SK-N-SH (cell line): ENCODE results near the gene C17orf67. TPM values are rescaled to one million over a fixed set of nuclear protein-coding genes. Genes with fewer than 3 reads are reported as not detected.

Experiments
- CTCF ChIA-PET: fragments of 300-600, 350-600 bp; formaldehyde crosslinking; extraction: SDS; loops from one replicate; lab custom pipeline; 2021; lab: Yijun Ruan, JAX
- POLR2A ChIA-PET: fragments of 350-600 bp; sonication (Branson Sonifier 250); formaldehyde crosslinking; extraction: SDS; loops from one replicate; lab custom pipeline; 2020; ENCODE audit warnings: antibody characterized with exemption, inconsistent platforms; lab: Yijun Ruan, JAX
- DNase-seq: peaks from one replicate; pipeline ENCODE4 v3.0.0; 2012
- H2AFZ ChIP-seq: fragments of 200-600 bp; sonication (generic); 2 replicates; pipeline ENCODE4 v1.8.1; 2016; ENCODE audit warnings: antibody characterized with exemption, mild to moderate bottlenecking, low read depth
- H3F3A ChIP-seq: fragments of 200-600 bp; sonication (generic); replicated peaks from 2 replicates; pipeline ENCODE3; 2016; ENCODE audit warnings: antibody characterized with exemption, mild to moderate bottlenecking; ENCODE audit not compliant: insufficient read depth
- H3K27ac ChIP-seq, 2 experiments: fragments of 200-500 bp in 1 of 2; fragments of 200-600 bp in 1 of 2; sonication (Bioruptor generic) in 1 of 2; sonication (generic), shearing (Covaris generic) in 1 of 2; 2 replicates each; pipeline versions ENCODE4 v1.5.1 to v1.6.1; 2014 to 2016; ENCODE audit warnings: low read depth in 2 of 2, inconsistent platforms in 1 of 2, low read length in 1 of 2, mild to moderate bottlenecking in 1 of 2, mixed read lengths in 1 of 2
- H3K27me3 ChIP-seq: fragments of 200-600 bp; sonication (generic), shearing (Covaris generic); 2 replicates; pipeline ENCODE4 v1.6.1; 2016; ENCODE audit warnings: mixed run types; ENCODE audit not compliant: insufficient read depth
- H3K36me3 ChIP-seq, 2 experiments: fragments of 200-500 bp in 1 of 2; fragments of 200-600 bp in 1 of 2; sonication (Bioruptor generic) in 1 of 2; sonication (generic) in 1 of 2; replicated peaks in 1 of 2; 2 replicates each; pipeline versions ENCODE3 to v1.5.1; 2014 to 2016; ENCODE audit warnings: low read length in 1 of 2, mild to moderate bottlenecking in 1 of 2; ENCODE audit not compliant: insufficient read depth in 2 of 2, control insufficient read depth in 1 of 2
- H3K4me1 ChIP-seq, 2 experiments: fragments of 200-500 bp in 1 of 2; fragments of 200-600 bp in 1 of 2; sonication (Bioruptor generic) in 1 of 2; sonication (generic), shearing (Covaris generic) in 1 of 2; 2 replicates each; pipeline versions ENCODE4 v1.5.1 to v1.6.1; 2014 to 2016; ENCODE audit warnings: low read depth in 1 of 2, low read length in 1 of 2, mixed run types in 1 of 2; ENCODE audit not compliant: insufficient read depth in 2 of 2, control insufficient read depth in 1 of 2
- H3K4me2 ChIP-seq: fragments of 200-600 bp; sonication (generic), shearing (Covaris generic); 2 replicates; pipeline ENCODE4 v1.6.1; 2017; ENCODE audit warnings: mixed run types
- H3K4me3 ChIP-seq, 2 experiments: fragments of 200-500 bp in 1 of 2; fragments of 200-600 bp in 1 of 2; sonication (Bioruptor generic) in 1 of 2; sonication (generic), shearing (Covaris generic) in 1 of 2; 2 replicates each; pipeline versions ENCODE4 v1.5.1 to v1.8.1; 2014 to 2016; ENCODE audit warnings: low read depth in 2 of 2, inconsistent platforms in 1 of 2, low read length in 1 of 2, mild to moderate bottlenecking in 1 of 2, mixed read lengths in 1 of 2, moderate library complexity in 1 of 2
- H3K79me2 ChIP-seq: fragments of 200-600 bp; sonication (generic); 2 replicates; pipeline ENCODE4 v1.8.1; 2017; ENCODE audit warnings: mild to moderate bottlenecking; ENCODE audit not compliant: insufficient read depth
- H3K9ac ChIP-seq: fragments of 200-600 bp; sonication (generic); 2 replicates; pipeline ENCODE4 v1.6.1; 2017; ENCODE audit warnings: mixed run types
- H3K9me2 ChIP-seq: fragments of 200-600 bp; sonication (generic); 2 replicates; pipeline ENCODE4 v1.6.1; 2017; ENCODE audit warnings: mixed run types
- H3K9me3 ChIP-seq: fragments of 200-600 bp; sonication (generic); 2 replicates; pipeline ENCODE4 v1.6.1; 2017; ENCODE audit warnings: mixed run types, mild to moderate bottlenecking, moderate library complexity
- H4K20me1 ChIP-seq: fragments of 200-600 bp; sonication (generic); 2 replicates; pipeline ENCODE4 v1.6.1; 2017; ENCODE audit warnings: mild to moderate bottlenecking, mixed run types; ENCODE audit not compliant: insufficient read depth
- ELF1 ChIP-seq: IDR thresholded peaks from 2 replicates; pipeline ENCODE4 v1.4.0; 2012
- FOXM1 ChIP-seq: IDR thresholded peaks from 2 replicates; pipeline ENCODE4 v1.4.0; 2012; ENCODE audit warnings: low read depth, mild to moderate bottlenecking
- JUND ChIP-seq: IDR thresholded peaks from 2 replicates; pipeline ENCODE4 v1.4.0; 2012
- MAX ChIP-seq: IDR thresholded peaks from 2 replicates; pipeline ENCODE4 v1.4.0; 2012; ENCODE audit warnings: low read depth
- NFIC ChIP-seq: IDR thresholded peaks from 2 replicates; pipeline ENCODE4 v1.4.0; 2012; ENCODE audit warnings: borderline replicate concordance
- NRF1 ChIP-seq: IDR thresholded peaks from 2 replicates; pipeline ENCODE4 v1.6.1; 2012; ENCODE audit warnings: low read depth, mild to moderate bottlenecking, low read length
- RCOR1 ChIP-seq: fragments of 150-350 bp; IDR thresholded peaks from 2 replicates; pipeline ENCODE4 v1.6.1; 2017; ENCODE audit warnings: antibody characterized with exemption, low read length
- WGBS: methylation state at CpG from one replicate; pipeline ENCODE4 v1.1.6; 2017; ENCODE audit warnings: low lambda C conversion rate; 5-methylcytosine and 5-hydroxymethylcytosine counted together
- polyA plus RNA-seq, 3 experiments: library from polyadenylated mRNA; depleted of rRNA; stranded (reverse); fragments of >200 nt; gene quantifications; 2 replicates each; pipeline ENCODE4 v1.2.3, GENCODE V29; 2012
- TF ChIP-seq, protein P1 (sequence below): fragments of 150-350 bp; IDR thresholded peaks from 2 replicates; pipeline ENCODE4 v1.6.1; 2017; ENCODE audit warnings: antibody characterized with exemption, low read length, low read depth, borderline replicate concordance
- TF ChIP-seq, protein P2 (sequence below): IDR thresholded peaks from 2 replicates; pipeline ENCODE4 v1.4.0; 2012; ENCODE audit warnings: low read depth, borderline replicate concordance
- TF ChIP-seq, protein P3 (sequence below): IDR thresholded peaks from 2 replicates; pipeline ENCODE4 v1.4.0; 2012; ENCODE audit warnings: low read depth, borderline replicate concordance

C17orf67 gene
- polyA plus RNA-seq, 1 of the 3 experiments (the other 2 are of a cell fraction): 1.7 TPM

- Histone ChIP-seq H3K4me2 (no peak overlapping the region), H3K36me3 (no peaks in the 10 kb centered on the region), H4K20me1 (no peaks in the 10 kb centered on the region), H3K9ac (no peak overlapping the region), H3K4me3 (no peak overlapping the region), H3F3A (no peaks in the 10 kb centered on the region), H3K9me2 (no peaks in the 10 kb centered on the region), H3K27ac (no peak overlapping the region), H3K27me3 (no peaks in the 10 kb centered on the region), H3K79me2 (no peaks in the 10 kb centered on the region), H3K4me1 (no peaks in the 10 kb centered on the region), H3K9me3 (no peaks in the 10 kb centered on the region), H2AFZ (no peak overlapping the region)
- 47% methylated on average over 3 of the region's 3 CpGs for WGBS
- CTCF ChIA-PET: interaction anchor here (1.3 to 2.4 kb wide), 4 partner anchors 11 to 25 kb away, joined by 3 to 14 read pairs (median 10); no protein-coding TSS in a partner anchor
- no peak for TF ChIP-seq NRF1
- POLR2A ChIA-PET: no interaction called here
- no peak for DNase-seq
These were observed 39.8 kb downstream of the C17orf67 start for GRCh38 chr17:56793957-56794356.

DNA sequence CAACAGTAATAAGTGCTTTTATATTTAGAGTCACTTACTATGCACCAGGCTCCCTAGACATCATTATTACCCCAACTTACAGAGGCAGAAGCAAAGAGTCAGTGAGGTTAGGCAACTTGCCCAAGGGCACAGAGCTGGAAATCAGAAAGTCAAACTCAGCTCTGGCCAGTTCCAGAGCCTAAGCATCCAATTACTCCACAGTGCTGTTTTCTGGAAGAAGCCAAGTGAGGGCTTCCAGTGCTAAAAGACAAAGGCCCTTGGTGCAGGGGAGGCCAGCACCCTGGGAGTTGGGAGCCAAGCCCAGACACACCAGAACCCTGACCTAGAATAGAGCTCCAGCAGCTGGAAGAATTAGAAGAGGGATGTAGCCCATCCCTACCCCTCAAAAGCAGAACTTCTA, 40.2 kb downstream of the C17orf67 start:
- no peaks in the 10 kb centered on the region for H4K20me1 ChIP-seq
- no peak overlapping the region for H3K9ac ChIP-seq
- POLR2A ChIA-PET: no interaction called here
- TF ChIP-seq, protein P1, sequence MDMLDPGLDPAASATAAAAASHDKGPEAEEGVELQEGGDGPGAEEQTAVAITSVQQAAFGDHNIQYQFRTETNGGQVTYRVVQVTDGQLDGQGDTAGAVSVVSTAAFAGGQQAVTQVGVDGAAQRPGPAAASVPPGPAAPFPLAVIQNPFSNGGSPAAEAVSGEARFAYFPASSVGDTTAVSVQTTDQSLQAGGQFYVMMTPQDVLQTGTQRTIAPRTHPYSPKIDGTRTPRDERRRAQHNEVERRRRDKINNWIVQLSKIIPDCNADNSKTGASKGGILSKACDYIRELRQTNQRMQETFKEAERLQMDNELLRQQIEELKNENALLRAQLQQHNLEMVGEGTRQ: no peak
- TF ChIP-seq JUND (no peak), RCOR1 (no peak), ELF1 (no peak), NFIC (no peak), FOXM1 (no peak), MAX (no peak)
- TF ChIP-seq, protein P2, sequence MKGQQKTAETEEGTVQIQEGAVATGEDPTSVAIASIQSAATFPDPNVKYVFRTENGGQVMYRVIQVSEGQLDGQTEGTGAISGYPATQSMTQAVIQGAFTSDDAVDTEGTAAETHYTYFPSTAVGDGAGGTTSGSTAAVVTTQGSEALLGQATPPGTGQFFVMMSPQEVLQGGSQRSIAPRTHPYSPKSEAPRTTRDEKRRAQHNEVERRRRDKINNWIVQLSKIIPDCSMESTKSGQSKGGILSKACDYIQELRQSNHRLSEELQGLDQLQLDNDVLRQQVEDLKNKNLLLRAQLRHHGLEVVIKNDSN: no peak
- TF ChIP-seq, protein P3, sequence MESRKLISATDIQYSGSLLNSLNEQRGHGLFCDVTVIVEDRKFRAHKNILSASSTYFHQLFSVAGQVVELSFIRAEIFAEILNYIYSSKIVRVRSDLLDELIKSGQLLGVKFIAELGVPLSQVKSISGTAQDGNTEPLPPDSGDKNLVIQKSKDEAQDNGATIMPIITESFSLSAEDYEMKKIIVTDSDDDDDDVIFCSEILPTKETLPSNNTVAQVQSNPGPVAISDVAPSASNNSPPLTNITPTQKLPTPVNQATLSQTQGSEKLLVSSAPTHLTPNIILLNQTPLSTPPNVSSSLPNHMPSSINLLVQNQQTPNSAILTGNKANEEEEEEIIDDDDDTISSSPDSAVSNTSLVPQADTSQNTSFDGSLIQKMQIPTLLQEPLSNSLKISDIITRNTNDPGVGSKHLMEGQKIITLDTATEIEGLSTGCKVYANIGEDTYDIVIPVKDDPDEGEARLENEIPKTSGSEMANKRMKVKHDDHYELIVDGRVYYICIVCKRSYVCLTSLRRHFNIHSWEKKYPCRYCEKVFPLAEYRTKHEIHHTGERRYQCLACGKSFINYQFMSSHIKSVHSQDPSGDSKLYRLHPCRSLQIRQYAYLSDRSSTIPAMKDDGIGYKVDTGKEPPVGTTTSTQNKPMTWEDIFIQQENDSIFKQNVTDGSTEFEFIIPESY: no peak
- TF ChIP-seq, all 33 proteins: peak for 0
- Histone ChIP-seq H3K4me2 (no peak overlapping the region), H3K27ac (no peak overlapping the region), H3K9me2 (no peaks in the 10 kb centered on the region), H3F3A (no peaks in the 10 kb centered on the region), H3K4me3 (no peak overlapping the region), H3K79me2 (no peaks in the 10 kb centered on the region), H3K36me3 (no peaks in the 10 kb centered on the region), H3K9me3 (no peaks in the 10 kb centered on the region), H3K27me3 (no peaks in the 10 kb centered on the region), H2AFZ (no peak overlapping the region), H3K4me1 (no peaks in the 10 kb centered on the region)
- DNase-seq: no peak
- CTCF ChIA-PET: interaction anchor here (1.3 to 2.4 kb wide), 4 partner anchors 11 to 26 kb away, joined by 3 to 14 read pairs (median 10); no protein-coding TSS in a partner anchor
